ENCODE measurements around the gene IL1B.

DNA sequence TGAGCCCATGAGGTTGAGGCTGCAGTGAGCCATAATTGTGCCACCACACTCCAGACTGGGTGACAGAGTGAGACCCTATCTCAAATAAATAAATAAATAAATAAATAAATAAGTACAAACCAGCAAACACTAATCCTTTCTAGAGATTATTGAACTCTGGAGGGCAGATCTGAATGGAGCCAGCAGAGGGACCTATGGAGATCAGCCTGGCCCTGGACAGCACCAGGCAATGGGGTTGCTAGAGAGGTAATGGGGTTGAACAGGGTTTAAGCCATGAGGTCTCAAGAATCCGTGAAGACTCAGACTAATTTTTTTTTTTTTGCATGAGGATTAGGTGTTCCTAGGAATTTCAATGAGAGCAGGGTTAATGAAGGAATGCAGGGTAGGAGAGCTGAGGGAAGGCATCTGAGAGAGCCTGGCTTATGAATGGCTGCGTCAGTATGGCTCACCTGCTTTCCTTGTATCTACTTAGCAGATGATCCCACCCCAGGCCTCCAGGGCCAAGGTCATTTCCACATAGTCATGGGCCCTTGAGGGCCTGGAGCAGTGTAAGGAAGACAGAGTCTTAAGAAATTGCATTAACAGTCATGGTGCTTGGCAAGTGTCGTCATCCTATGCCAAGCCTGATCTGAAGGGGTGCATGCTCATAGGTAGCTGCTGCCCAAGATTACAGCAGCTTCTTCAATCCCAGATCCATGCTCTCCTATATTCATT is 39.8 kb upstream of the IL1B start:
- TF ChIP-seq, protein P1, sequence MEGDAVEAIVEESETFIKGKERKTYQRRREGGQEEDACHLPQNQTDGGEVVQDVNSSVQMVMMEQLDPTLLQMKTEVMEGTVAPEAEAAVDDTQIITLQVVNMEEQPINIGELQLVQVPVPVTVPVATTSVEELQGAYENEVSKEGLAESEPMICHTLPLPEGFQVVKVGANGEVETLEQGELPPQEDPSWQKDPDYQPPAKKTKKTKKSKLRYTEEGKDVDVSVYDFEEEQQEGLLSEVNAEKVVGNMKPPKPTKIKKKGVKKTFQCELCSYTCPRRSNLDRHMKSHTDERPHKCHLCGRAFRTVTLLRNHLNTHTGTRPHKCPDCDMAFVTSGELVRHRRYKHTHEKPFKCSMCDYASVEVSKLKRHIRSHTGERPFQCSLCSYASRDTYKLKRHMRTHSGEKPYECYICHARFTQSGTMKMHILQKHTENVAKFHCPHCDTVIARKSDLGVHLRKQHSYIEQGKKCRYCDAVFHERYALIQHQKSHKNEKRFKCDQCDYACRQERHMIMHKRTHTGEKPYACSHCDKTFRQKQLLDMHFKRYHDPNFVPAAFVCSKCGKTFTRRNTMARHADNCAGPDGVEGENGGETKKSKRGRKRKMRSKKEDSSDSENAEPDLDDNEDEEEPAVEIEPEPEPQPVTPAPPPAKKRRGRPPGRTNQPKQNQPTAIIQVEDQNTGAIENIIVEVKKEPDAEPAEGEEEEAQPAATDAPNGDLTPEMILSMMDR (conservative IDR thresholded peaks at IDR 0.05; ENCODE audit: low read length) = no peak
- TF ChIP-seq EZH2phosphoT487 (IDR thresholded peaks at IDR 0.05; ENCODE audit: borderline replicate concordance, low read depth, low read length) = no peak
